Erythroblast (primary cell): ENCODE results near the gene CROT.

Source experiments
- GATA1 ChIP-seq: IDR thresholded peaks from 2 replicates; pipeline ENCODE4 v1.6.1; 2011; ENCODE audit warnings: low read depth, mild to moderate bottlenecking, control low read depth, low read length, moderate library complexity
- POLR2A ChIP-seq: IDR thresholded peaks from 2 replicates; pipeline ENCODE4 v1.6.1; 2011; ENCODE audit warnings: mild to moderate bottlenecking, low read length

GRCh38 chr7:87424075-87424474 lies 78.6 kb downstream of the CROT start:
- TF ChIP-seq POLR2A (no peak), GATA1 (no peak)
